Parathyroid adenoma (tissue), 2 donors: ENCODE results near the gene PKHD1.

Experiments used
- H2AFZ ChIP-seq: fragments of 300-600 bp; sonication (generic); one replicate; pipeline ENCODE4 v1.7.0; 2017; ENCODE audit warnings: antibody characterized with exemption, mild to moderate bottlenecking
- H3K27ac ChIP-seq: fragments of 300-600 bp; sonication (generic); one replicate; pipeline ENCODE4 v1.7.0; 2017
- H3K27me3 ChIP-seq: fragments of 300-600 bp; sonication (generic); one replicate; pipeline ENCODE4 v1.7.0; 2017; ENCODE audit warnings: low read length; ENCODE audit not compliant: control insufficient read depth, insufficient read depth
- H3K36me3 ChIP-seq: fragments of 300-600 bp; sonication (generic); one replicate; pipeline ENCODE4 v1.7.0; 2017; ENCODE audit warnings: low read length; ENCODE audit not compliant: control insufficient read depth, insufficient read depth
- H3K4me1 ChIP-seq: fragments of 300-600 bp; sonication (generic); one replicate; pipeline ENCODE4 v1.7.0; 2017; ENCODE audit warnings: control low read depth
- H3K4me2 ChIP-seq: fragments of 300-600 bp; sonication (generic); one replicate; pipeline ENCODE4 v1.7.0; 2017; ENCODE audit warnings: low read length
- H3K4me3 ChIP-seq: fragments of 300-600 bp; sonication (generic); one replicate; pipeline ENCODE4 v1.7.0; 2017; ENCODE audit warnings: low read depth, low read length
- H3K79me2 ChIP-seq: fragments of 300-600 bp; sonication (generic); one replicate; pipeline ENCODE4 v1.7.0; 2017; ENCODE audit warnings: control low read depth
- H3K9ac ChIP-seq: fragments of 300-600 bp; sonication (generic); one replicate; pipeline ENCODE4 v1.7.0; 2017; ENCODE audit warnings: mild to moderate bottlenecking
- H3K9me3 ChIP-seq: fragments of 300-600 bp; sonication (generic); one replicate; pipeline ENCODE4 v1.7.0; 2017; ENCODE audit warnings: low read length; ENCODE audit not compliant: control insufficient read depth
- CTCF ChIP-seq: fragments of 300-600 bp; sonication (generic); IDR thresholded peaks from one replicate; pipeline ENCODE4 v1.7.0; 2017; ENCODE audit warnings: antibody characterized with exemption, mild to moderate bottlenecking
- donor health status: primary hyperparathyroidism.

The PKHD1 gene

DNA sequence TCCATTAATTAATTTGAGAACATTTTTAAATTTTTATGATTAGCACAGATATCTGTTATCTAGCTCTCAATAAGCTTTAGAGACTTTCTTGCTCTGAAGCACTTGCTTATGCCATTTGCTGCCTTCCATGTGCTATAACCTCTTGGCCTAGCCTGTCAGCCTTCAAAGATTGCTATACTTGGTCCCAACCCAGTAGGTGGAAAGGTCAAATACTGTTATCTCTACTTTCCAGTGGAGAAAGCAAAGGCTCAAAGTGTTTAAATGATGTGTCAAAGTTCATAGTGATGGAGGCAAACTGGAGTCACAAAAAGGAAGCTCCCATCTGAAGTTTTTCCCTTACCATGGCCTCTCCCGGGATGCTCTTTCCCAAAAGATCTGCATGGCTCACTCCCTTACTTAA lies 125.1 kb downstream of the PKHD1 start:
- no peaks in the 10 kb centered on the region for H3K79me2 ChIP-seq

GRCh38 chr6:51960419-51960818 lies 127.0 kb downstream of the PKHD1 start:
- no peak overlapping the region for H3K9ac ChIP-seq
- H3K9me3 ChIP-seq, result no peaks in the 10 kb centered on the region
- no peak overlapping the region for H3K4me3 ChIP-seq
- no peaks in the 10 kb centered on the region for H3K27me3 ChIP-seq
- peaks cover 18% of the 10 kb centered on the region for H3K4me1 ChIP-seq
- TF ChIP-seq CTCF, result no peak
- H3K27ac ChIP-seq, result peak overlapping the region; percentile 29
- no peaks in the 10 kb centered on the region for H3K36me3 ChIP-seq
- no peaks in the 10 kb centered on the region for H3K79me2 ChIP-seq
- peak overlapping the region; percentile 61 for H2AFZ ChIP-seq
- H3K4me2 ChIP-seq, result no peak overlapping the region

More for the DNA sequence above, 125.1 kb downstream of the PKHD1 start:
- Histone ChIP-seq H3K4me2 (no peak overlapping the region), H3K27me3 (no peaks in the 10 kb centered on the region), H3K4me1 (peaks cover 22% of the 10 kb centered on the region), H3K4me3 (no peak overlapping the region), H2AFZ (no peak overlapping the region), H3K27ac (no peak overlapping the region), H3K36me3 (no peaks in the 10 kb centered on the region), H3K9me3 (no peaks in the 10 kb centered on the region), H3K9ac (no peak overlapping the region)
- no peak for TF ChIP-seq CTCF

DNA sequence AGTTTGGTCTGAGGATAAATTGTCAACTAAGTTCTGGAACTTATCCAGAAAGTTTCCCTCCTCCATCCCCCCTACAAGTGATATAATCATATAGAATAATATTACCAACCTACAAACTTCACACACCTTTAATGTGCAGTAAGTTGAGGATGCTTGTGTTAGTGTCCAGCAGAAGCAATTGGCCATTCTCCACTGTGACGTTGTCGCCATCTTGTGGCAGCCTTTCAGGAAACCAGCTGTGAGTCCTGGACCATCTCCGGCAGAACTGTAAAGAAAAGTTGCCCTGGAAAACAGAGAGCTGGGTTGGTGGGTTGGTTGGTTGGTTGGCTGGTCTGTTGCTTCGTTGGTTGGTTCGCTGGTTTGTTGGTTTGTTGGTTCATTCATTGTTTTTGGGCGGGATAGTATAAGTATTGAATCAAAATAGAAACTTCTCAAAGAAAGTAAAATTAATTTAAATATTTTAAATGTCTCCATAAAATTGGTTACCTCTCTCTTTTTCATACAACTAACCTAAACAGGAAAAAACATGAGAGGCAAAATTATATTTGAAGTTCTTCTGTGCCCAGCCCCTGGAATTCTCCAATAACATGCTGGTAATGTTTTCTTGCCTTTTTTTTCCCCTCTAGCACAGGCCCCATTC lies 127.5 kb downstream of the PKHD1 start:
- no peak overlapping the region for H3K27ac ChIP-seq
- no peak overlapping the region for H3K4me3 ChIP-seq

DNA sequence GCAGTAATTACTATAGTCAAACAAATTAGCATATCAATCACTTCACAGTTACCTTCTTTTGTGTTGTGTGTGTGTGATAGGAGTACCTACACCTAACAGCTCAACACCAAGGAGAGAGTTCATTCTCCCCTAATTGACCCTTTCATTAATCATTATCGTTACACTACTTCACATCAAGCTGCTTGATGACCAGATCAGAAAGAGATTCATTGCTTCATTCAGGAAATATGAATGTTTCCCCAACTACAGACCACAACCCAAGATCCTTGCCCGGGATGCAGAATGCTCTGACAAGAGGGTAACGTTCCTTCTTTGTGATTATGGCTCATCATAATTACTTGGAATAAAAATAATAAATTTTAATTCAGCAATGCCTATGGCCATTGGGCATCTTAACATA lies 132.7 kb downstream of the PKHD1 start:
- Histone ChIP-seq H3K4me3 (no peak overlapping the region), H3K27ac (no peak overlapping the region), H3K4me1 (no peaks in the 10 kb centered on the region), H2AFZ (no peak overlapping the region), H3K27me3 (no peaks in the 10 kb centered on the region), H3K79me2 (no peaks in the 10 kb centered on the region), H3K36me3 (no peaks in the 10 kb centered on the region), H3K4me2 (no peak overlapping the region), H3K9me3 (no peaks in the 10 kb centered on the region), H3K9ac (no peak overlapping the region)
- TF ChIP-seq CTCF, result no peak

More for the DNA sequence above, 127.5 kb downstream of the PKHD1 start:
- peak; percentile 77 for TF ChIP-seq CTCF
- H3K79me2 ChIP-seq, result no peaks in the 10 kb centered on the region
- peaks cover 13% of the 10 kb centered on the region for H3K4me1 ChIP-seq
- peak overlapping the region; percentile 61 for H2AFZ ChIP-seq
- no peaks in the 10 kb centered on the region for H3K9me3 ChIP-seq
- H3K9ac ChIP-seq, result no peak overlapping the region
- H3K36me3 ChIP-seq, result no peaks in the 10 kb centered on the region
- no peak overlapping the region for H3K4me2 ChIP-seq
- no peaks in the 10 kb centered on the region for H3K27me3 ChIP-seq

DNA sequence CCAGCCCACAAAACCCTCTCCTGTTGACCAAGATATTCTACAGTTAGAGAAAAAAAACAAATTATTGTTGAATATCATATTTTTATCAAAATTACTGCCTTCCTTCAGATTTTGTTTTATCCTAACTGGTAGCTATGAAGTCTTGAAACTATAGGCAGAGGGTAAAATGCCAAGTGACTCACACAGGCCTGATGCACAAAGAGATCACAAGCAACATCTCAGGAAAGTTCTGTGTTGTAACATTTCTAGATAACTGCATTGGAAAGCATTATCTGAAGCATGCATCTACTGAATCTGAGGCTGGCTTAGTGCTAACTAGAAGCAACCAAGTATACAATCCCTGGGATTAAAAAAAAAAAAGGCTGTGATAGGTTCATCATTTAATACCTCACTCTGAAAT lies 134.2 kb downstream of the PKHD1 start:
- H3K9me3 ChIP-seq, result no peaks in the 10 kb centered on the region
- no peak overlapping the region for H3K4me2 ChIP-seq
- H3K4me1 ChIP-seq, result no peaks in the 10 kb centered on the region
- no peaks in the 10 kb centered on the region for H3K27me3 ChIP-seq
- no peak for TF ChIP-seq CTCF
- H3K9ac ChIP-seq, result no peak overlapping the region
- H3K27ac ChIP-seq, result no peak overlapping the region
- no peaks in the 10 kb centered on the region for H3K79me2 ChIP-seq
- no peaks in the 10 kb centered on the region for H3K36me3 ChIP-seq
- no peak overlapping the region for H2AFZ ChIP-seq
- no peak overlapping the region for H3K4me3 ChIP-seq
